ENCODE results near the gene BMF. TPM values are rescaled to one million over a fixed set of nuclear protein-coding genes. Genes with fewer than 3 reads are reported as not detected.
A peak's percentile ranks its signal among the peaks of the same experiment; 100 is the strongest.
"Not testable (repeated sequence)": the region's sequence is repeated elsewhere in the genome, so short reads cannot be mapped to it uniquely, and the experiment has no call there.

BMF gene
- total RNA-seq, 1 donor from 2014 or later = 16.9 TPM

GRCh38 chr15:40088929-40089755, 19.5 kb downstream of the BMF start:
- DNase-seq (ENCODE audit: low spot score) = no peak

DNA sequence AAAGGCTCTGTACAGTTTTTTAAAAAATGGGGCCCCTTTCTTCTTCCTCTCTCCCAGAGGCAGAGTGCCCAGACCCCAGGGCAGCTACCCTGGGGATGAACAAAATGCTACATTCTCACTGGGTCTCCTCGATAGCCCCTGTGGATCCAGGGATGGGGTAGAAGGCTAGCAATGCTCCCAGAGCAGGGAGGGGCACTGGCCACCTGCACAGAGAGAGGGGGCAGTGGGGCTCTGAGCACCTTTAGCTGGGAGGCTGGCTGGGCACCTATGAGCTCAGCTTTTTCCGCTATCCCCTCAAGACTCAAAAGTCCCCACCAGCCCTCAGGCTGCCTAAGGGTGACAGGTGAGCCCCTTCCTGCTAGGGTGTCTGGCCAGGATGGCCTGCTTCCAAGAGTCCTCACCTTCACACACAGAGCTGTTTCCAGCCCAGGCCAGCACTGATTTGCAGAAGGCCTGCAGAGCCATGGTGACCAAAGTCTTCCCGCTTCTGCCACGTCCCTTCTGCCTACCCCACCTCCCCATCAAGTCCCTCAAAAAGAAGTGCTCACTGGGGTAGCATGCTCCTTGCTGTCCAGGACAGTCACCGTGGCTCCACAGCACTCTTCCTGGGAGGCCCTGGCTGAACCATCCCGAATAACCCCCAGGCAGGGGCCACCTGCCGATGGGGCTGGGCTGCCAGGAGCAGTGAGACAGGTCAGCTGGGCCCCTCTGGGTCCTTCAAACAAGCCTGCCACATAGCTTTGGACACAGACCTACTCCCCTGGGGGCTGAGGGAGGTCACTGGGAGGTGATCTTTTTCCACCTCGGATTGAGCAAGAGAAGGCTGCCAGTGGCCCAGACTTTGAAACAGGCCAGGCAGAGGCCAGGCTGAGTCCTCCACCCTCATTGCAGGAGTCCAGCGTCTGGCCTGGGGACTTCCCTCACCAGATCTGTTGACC, 20.4 kb downstream of the BMF start:
- peak; percentile 53 for DNase-seq (ENCODE audit: low spot score)

GRCh38 chr15:40087068-40087810, 21.4 kb downstream of the BMF start:
- peak; percentile 72 for DNase-seq (ENCODE audit: low spot score)

DNA sequence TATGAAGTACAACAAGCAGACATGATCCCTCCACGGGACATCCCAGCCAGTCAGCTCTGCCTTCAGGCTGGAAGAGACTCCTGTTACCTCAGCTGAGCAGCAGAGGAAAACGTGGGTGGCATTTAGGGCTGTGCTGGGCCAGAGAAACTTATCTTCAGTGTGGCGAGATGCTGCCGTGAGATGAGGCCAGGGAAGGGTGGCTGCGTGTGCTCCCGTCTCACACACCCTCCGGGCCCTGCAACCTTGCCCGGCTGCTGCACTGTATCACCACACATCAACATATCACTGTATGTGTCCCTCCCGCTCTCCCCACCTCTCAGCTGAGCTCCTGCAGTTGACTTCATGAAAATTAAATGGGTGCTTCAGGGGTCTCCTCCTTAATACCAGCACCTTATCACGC, 23.4 kb downstream of the BMF start:
- peak; percentile 79 for DNase-seq (ENCODE audit: low spot score)

GRCh38 chr15:40084650-40085049, 24.0 kb downstream of the BMF start:
- no peak for DNase-seq (ENCODE audit: low spot score)

- DNase-seq (ENCODE audit: low spot score) = no peak
Measured at GRCh38 chr15:40082195-40082883, 26.3 kb downstream of the BMF start.

DNA sequence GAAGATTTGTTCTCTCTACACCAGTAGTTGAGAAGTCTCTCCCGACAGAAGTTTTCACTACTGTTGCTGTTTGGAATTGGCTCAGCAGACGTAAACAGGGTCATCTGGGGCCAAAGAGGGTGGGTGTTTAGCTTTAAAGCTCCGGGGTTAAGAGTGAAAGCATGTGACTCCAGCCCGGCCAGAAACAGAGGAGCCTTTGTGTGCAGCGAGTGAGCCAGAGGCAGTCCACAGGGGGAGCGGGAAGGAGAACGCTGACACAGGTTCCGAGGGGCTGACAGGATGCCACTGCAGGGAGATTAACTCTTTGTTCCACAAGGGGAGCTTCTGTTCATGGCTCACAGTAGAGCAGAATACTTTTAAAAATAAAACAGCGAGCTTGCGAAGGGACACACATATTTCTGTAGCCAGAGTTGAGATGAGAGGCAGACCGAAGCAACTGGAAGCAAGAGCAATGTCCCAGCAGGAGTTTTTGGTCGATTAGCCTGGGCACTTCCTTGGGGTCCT, 26.9 kb downstream of the BMF start:
- peak; percentile 88 for DNase-seq (ENCODE audit: low spot score)

- no peak for DNase-seq (ENCODE audit: low spot score)
Measured at GRCh38 chr15:40080847-40081246, 27.8 kb downstream of the BMF start.

GRCh38 chr15:40080104-40080503, 28.6 kb downstream of the BMF start:
- DNase-seq (ENCODE audit: low spot score) = no peak

- no peak for DNase-seq (ENCODE audit: low spot score)
Measured at GRCh38 chr15:40079456-40079855, 29.2 kb downstream of the BMF start.

GRCh38 chr15:40075298-40076044, 33.2 kb downstream of the BMF start:
- no peak for DNase-seq (ENCODE audit: low spot score)

GRCh38 chr15:40074656-40075055, 34.0 kb downstream of the BMF start:
- not testable (repeated sequence) for DNase-seq (ENCODE audit: low spot score)

GRCh38 chr15:40073716-40074490, 34.8 kb downstream of the BMF start:
- not testable (repeated sequence) for DNase-seq (ENCODE audit: low spot score)

GRCh38 chr15:40072216-40072990, 36.3 kb downstream of the BMF start:
- no peak for DNase-seq (ENCODE audit: low spot score)

- DNase-seq (ENCODE audit: low spot score) = no peak
Measured at GRCh38 chr15:40070608-40071218, 38.0 kb downstream of the BMF start.

GRCh38 chr15:40070166-40070557, 38.5 kb downstream of the BMF start:
- DNase-seq (ENCODE audit: low spot score) = no peak

DNA sequence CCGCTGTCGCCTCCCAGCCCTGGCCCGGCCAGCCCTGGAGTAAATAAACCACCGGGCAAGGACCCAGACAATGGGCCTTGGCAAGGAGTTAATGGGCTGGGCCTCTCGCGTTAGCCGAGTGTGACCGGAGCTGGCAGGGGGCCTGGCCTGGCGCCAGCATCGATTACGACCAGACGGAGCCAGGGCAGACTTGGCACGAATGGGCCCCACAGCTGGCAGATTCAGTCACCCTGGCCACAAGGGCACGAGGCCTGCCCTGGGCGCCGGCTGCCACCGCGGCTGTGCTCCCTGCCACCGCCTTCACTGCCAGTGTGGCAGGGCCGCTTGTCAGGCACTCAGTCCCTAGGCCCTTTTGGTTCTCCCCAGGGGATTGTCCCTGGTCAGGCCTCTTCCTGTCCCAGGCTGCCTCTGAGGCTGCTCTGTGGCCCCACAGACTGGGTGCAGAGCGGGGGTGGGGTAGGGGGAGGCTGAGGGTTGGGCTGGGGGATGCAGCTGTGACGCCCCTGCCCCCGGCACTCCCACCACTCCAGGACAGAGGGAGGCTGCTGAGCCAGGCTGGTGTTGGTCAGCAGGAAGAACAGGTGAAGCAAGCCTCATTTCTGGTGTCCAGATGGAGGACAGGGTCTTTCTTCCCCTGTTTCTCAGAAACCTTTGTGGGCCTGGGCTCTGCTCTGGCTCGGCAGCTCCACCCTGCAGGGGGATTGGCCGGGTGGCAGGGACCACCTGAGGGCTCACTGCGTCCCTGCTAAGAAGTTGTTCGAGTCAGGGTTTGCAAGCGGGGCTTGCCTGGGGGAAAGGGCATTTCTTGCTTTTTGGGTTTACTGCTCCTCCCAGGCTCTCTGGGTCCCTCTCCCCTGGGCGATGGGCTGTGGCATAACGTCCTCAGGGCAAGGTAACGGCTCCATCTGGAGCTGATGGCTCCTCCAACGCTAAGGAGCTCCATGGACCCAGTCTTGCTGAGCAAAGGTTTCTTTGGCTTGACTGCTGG, 39.2 kb downstream of the BMF start:
- DNase-seq (ENCODE audit: low spot score) = no peak

Measured in umbilical cord (tissue), 2 donors.